Upper lobe of left lung (tissue), 4 donors: ENCODE data around the gene PRRG2.

ENCODE experiments used
- EP300 ChIP-seq, 4 donors: sonication (generic); formaldehyde crosslinking; IDR thresholded peaks; one replicate each; pipeline ENCODE4 v1.5.1; 2017; ENCODE audit warnings: antibody characterized with exemption in 4 of 4, control low read depth in 2 of 4
- POLR2A ChIP-seq, 4 donors: fragments of 450-650 bp; IDR thresholded peaks; one replicate each; pipeline ENCODE4 v1.5.1; 2016 to 2017; ENCODE audit warnings: antibody characterized with exemption in 4 of 4, mild to moderate bottlenecking in 2 of 4
- TF ChIP-seq, protein P1 (sequence below), 6 experiments: fragments of 450-650 bp in 4 of 6; fragments of 200-600 bp in 2 of 6; sonication (generic) in 2 of 6; IDR thresholded peaks; one replicate each; pipeline ENCODE4 v1.5.1; 2016 to 2019; ENCODE audit warnings: antibody characterized with exemption in 6 of 6

DNA sequence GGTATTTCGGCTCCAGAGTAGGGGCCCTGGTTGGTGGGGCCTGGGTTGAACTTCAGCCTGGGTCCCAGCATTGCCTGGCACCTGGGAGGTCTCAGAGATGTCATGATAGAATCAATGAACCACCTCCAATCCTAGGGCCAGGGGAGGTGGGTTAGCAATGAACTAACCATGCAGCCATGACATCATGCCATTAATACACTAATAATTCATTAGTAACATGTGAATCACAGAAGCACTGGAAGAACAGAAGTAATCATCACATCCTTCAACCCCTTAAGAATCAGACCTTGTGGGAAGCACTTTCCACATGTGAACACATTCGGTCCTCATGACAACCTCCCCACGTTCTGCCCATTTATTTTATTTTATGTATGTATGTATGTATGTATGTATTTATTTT, 7.7 kb upstream of the PRRG2 start:
- TF ChIP-seq EP300 (IDR thresholded peaks at IDR 0.05) = no peak
- TF ChIP-seq, protein P1, sequence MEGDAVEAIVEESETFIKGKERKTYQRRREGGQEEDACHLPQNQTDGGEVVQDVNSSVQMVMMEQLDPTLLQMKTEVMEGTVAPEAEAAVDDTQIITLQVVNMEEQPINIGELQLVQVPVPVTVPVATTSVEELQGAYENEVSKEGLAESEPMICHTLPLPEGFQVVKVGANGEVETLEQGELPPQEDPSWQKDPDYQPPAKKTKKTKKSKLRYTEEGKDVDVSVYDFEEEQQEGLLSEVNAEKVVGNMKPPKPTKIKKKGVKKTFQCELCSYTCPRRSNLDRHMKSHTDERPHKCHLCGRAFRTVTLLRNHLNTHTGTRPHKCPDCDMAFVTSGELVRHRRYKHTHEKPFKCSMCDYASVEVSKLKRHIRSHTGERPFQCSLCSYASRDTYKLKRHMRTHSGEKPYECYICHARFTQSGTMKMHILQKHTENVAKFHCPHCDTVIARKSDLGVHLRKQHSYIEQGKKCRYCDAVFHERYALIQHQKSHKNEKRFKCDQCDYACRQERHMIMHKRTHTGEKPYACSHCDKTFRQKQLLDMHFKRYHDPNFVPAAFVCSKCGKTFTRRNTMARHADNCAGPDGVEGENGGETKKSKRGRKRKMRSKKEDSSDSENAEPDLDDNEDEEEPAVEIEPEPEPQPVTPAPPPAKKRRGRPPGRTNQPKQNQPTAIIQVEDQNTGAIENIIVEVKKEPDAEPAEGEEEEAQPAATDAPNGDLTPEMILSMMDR (IDR thresholded peaks at IDR 0.05) = no peak
- no peak for TF ChIP-seq POLR2A (IDR thresholded peaks at IDR 0.05)
